ENCODE results near the gene NFAT5.

Gene NFAT5

DNA sequence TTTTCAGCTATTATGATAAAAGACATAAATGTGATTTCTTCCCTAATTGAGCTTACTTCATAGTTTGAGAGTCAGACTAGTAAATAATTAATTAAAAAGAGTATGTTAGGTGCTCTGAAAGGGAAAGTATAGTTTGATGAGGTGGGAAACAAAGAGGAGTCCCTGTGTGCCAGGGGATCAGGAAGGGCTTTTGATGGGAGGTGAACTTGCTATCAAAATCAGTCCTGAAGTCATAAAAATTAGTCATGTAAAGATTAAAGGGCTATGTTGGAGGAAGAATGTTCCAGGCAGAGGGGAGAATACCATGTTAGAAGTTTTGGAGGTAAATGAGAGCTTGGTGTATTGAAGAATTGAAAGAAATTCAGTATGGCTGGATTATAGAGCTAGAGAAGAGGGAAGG, 31.0 kb downstream of the NFAT5 start:
- H3K27ac Mint-ChIP-seq, result no peak overlapping the region
- H3K36me3 Mint-ChIP-seq, result peaks cover 2% of the 10 kb centered on the region
- no peaks in the 10 kb centered on the region for H3K4me1 Mint-ChIP-seq
- H3K9me3 Mint-ChIP-seq, result no peaks in the 10 kb centered on the region
- no peak overlapping the region for H3K4me3 Mint-ChIP-seq
- CTCF ChIA-PET, result no interaction called here
- no peak for DNase-seq
- no peaks in the 10 kb centered on the region for H3K27me3 Mint-ChIP-seq

DNA sequence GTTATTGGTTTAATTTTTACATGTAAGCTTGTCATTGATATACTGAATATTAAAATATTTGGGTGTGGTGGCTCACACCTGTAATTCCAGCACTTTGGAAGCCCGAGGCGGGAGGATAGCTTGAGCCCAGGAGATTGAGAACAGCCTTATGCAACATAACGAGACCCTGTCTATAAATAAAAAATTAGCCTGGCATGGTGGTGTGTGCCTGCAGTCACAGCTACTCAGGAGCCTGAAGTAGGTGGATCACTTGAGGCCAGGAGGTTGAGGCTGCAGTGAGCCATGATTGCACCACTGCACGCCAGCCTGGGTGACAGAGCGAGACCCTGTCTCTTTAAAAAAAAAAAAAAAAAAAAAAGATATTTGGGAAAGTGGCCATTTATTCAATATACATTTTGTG, 32.3 kb downstream of the NFAT5 start:
- CTCF ChIA-PET, result no interaction called here
- DNase-seq, result no peak
- H3K27ac Mint-ChIP-seq, result no peak overlapping the region
- H3K4me1 Mint-ChIP-seq, result no peaks in the 10 kb centered on the region
- no peaks in the 10 kb centered on the region for H3K9me3 Mint-ChIP-seq
- peaks cover 2% of the 10 kb centered on the region for H3K36me3 Mint-ChIP-seq
- H3K27me3 Mint-ChIP-seq, result no peaks in the 10 kb centered on the region
- H3K4me3 Mint-ChIP-seq, result no peak overlapping the region

DNA sequence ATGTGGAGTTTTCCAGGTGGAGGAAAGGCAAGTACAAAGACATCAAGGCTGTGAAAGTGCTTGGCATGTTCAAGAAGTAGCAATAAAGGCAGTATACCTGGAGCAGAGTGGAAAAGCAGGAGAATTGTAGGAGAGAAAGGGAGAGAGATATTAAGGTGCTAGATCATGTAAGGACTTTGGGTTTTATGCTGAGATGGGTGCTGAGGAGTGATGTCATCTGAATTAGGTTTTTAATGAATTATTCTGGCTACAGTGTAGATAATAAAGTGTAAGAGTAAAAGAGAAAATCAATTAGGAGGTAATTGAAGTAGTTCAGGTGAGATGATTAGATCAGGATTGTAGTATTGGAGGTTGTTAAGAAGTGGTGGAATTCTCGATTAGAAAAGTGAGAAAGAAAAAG, 34.0 kb downstream of the NFAT5 start:
- Mint-ChIP-seq H3K36me3 (no peaks in the 10 kb centered on the region), H3K9me3 (no peaks in the 10 kb centered on the region), H3K27me3 (no peaks in the 10 kb centered on the region), H3K27ac (no peak overlapping the region), H3K4me1 (no peaks in the 10 kb centered on the region), H3K4me3 (no peak overlapping the region)
- CTCF ChIA-PET, result no interaction called here
- DNase-seq, result no peak

DNA sequence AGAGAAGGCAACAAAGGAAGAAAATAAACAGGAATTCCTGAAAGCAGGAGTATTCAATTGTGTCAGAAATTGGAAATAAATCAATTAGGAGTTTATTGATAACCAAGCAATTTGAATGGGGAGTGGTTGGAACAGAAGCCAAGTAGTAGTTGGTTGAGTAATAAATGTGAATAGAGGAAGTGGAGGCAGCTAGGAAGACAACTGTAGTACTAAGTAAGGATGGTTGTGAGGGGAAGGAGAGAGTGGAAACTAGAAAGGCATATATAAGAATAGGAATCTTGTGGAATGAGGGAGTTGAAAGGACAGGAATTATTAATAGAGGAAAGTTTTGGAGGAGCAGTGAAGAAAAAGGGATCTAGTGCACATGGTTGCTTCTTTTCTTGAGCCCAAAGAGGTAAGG, 34.4 kb downstream of the NFAT5 start:
- no peaks in the 10 kb centered on the region for H3K36me3 Mint-ChIP-seq
- H3K4me1 Mint-ChIP-seq, result no peaks in the 10 kb centered on the region
- CTCF ChIA-PET, result no interaction called here
- DNase-seq, result no peak
- no peaks in the 10 kb centered on the region for H3K9me3 Mint-ChIP-seq
- H3K27ac Mint-ChIP-seq, result no peak overlapping the region
- no peaks in the 10 kb centered on the region for H3K27me3 Mint-ChIP-seq
- H3K4me3 Mint-ChIP-seq, result no peak overlapping the region

DNA sequence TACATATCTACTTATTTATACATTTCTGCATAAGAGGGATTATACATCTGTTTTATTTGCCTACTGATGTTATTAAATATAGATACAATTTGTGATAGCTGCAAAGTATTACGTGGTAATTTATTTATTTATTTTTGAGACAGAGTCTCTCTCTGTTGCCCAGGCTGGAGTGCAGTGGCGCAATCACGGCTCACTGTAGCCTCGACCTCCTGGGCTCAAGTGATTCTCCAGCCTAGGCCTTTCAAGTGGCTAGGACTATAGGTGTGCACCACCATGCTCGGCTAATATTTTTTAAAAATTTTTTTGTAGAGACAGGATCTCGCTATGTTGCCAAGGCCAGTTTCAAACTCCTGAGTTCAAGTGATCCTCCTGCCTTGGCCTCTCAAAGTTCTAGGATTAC, 35.5 kb downstream of the NFAT5 start:
- Mint-ChIP-seq H3K36me3 (no peaks in the 10 kb centered on the region), H3K4me3 (no peak overlapping the region), H3K27ac (no peak overlapping the region), H3K9me3 (no peaks in the 10 kb centered on the region), H3K4me1 (peaks cover 3% of the 10 kb centered on the region), H3K27me3 (no peaks in the 10 kb centered on the region)
- CTCF ChIA-PET, result no interaction called here
- DNase-seq, result no peak

DNA sequence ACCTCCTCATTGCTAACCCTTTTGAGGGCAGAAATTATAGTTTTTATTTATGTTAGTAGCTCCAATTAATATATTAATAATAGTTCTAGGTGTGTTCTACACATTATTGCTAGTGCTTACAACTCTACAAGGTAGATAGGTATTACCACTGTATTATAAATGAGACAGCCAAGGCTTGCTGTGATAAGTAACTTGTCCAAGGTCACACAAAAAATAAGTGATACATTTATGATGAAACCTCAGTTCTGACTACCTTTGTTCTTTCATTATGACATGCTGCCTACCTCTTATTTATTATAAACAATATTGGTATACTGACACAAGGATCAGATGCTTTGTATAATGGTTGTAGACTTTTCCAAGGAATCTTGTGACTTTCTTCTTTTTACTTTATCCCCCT, 41.2 kb downstream of the NFAT5 start:
- Mint-ChIP-seq H3K4me1 (peaks cover 21% of the 10 kb centered on the region), H3K4me3 (no peak overlapping the region), H3K36me3 (peaks cover 5% of the 10 kb centered on the region), H3K27me3 (no peaks in the 10 kb centered on the region), H3K27ac (no peak overlapping the region), H3K9me3 (no peaks in the 10 kb centered on the region)
- CTCF ChIA-PET, result no interaction called here
- DNase-seq, result no peak

DNA sequence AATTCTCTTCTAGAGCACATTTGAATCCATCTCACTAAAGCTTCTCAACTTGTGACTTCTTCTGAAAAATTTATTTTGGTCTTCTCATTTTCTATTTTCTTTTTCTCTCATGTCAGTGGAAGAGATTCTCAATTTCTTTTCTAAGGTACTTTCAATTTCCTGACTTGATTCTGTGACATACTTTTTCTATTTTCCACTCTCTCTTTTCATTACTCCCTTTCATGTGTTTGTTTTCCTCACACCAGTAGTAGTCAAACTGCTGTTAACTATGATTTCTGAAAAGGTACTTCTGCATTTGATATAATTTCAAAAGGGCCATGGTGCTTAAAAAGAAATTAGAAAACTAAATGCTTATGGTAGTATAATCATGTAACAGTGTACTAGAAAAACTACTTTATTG, 41.9 kb downstream of the NFAT5 start:
- H3K36me3 Mint-ChIP-seq, result peaks cover 5% of the 10 kb centered on the region
- peak overlapping the region; percentile 76 for H3K27ac Mint-ChIP-seq
- H3K27me3 Mint-ChIP-seq, result no peaks in the 10 kb centered on the region
- H3K4me3 Mint-ChIP-seq, result no peak overlapping the region
- no peaks in the 10 kb centered on the region for H3K9me3 Mint-ChIP-seq
- DNase-seq, result no peak
- peaks cover 21% of the 10 kb centered on the region for H3K4me1 Mint-ChIP-seq
- CTCF ChIA-PET, result no interaction called here

DNA sequence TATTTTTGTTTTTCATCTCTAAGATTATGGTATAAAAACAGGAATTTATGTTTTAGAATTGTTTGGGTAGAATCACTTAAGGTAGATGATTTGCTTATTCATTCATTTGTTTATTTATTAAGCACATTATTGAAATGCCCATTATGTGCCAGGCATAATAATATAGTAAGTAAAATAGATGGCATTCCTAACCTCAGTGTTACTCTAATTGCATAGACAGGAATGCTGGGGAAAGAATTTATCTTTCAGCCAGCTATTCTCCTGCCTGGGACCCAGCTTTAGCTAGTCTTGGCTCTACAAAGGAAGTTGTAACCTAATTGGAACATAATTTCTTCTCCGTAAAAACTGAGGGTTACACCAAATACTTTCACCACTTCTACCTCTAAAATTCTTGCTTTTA, 44.6 kb downstream of the NFAT5 start:
- H3K36me3 Mint-ChIP-seq, result peaks cover 7% of the 10 kb centered on the region
- no peak for DNase-seq
- H3K27me3 Mint-ChIP-seq, result no peaks in the 10 kb centered on the region
- H3K4me1 Mint-ChIP-seq, result peaks cover 31% of the 10 kb centered on the region
- no peak overlapping the region for H3K27ac Mint-ChIP-seq
- no peak overlapping the region for H3K4me3 Mint-ChIP-seq
- no peaks in the 10 kb centered on the region for H3K9me3 Mint-ChIP-seq
- CTCF ChIA-PET, result no interaction called here

DNA sequence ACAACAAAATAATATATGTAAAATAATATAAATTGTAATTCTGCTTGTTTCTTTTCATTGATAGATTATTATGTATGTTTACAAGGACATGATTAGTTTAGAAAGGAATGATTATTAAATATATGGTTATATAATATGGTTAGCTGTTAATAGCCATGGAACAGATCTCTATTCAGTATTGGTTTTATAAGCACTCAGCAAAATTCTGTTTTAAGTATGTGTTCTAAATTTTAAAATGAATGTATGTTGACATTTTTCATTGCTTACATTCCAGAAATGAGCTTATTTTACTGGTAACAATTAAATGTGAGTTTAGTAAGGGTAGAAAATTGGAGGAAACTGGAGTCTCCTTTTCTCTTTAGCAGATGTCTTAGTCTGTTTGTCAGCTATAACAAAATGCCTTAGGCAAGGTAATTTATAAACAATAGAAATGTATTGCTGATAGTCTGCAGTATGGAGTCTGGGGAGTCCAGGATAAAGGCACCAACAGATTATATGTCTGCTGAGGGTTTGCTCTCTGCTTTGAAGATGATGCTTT, 45.4 kb downstream of the NFAT5 start:
- no peak overlapping the region for H3K4me3 Mint-ChIP-seq
- H3K36me3 Mint-ChIP-seq, result peaks cover 7% of the 10 kb centered on the region
- H3K4me1 Mint-ChIP-seq, result peaks cover 29% of the 10 kb centered on the region
- no peaks in the 10 kb centered on the region for H3K9me3 Mint-ChIP-seq
- DNase-seq, result no peak
- CTCF ChIA-PET, result no interaction called here
- no peak overlapping the region for H3K27ac Mint-ChIP-seq
- no peaks in the 10 kb centered on the region for H3K27me3 Mint-ChIP-seq

DNA sequence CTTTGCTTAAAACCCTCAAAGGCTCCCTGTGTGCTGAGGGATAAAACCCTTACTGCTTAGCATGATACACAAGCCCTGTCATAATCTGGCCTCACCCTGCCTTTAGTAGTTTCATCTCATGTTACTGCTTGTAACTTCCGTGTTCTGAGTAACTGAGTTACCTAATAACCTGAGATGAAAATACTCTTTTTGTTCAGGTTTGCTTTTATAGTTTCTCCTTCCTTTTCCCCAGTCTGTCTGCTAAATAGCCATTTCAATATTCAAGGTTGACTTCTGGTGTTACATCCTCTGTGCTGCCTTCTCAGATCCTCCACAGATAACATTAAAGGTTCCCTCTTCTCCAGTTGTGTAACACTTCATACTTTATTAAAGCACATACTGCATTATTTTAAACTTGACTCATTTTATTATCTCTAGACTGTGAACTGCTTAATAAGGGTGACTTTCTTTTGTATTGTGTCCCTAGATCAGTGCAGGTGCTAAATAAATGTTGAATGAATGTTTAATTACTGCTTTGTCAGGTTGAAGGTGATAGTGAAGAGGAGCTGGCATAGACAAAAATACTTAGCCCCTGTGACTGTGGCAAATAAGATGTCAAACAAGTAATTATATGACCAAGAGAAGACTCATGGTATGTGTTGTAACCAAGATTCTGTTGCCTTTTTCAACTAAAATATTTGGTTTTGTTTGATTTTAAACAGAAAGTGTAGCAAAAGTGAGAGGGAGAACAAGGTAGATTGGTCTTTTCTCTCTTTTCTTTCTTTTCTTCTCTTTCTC, 47.8 kb downstream of the NFAT5 start:
- CTCF ChIA-PET, result no interaction called here

DNA sequence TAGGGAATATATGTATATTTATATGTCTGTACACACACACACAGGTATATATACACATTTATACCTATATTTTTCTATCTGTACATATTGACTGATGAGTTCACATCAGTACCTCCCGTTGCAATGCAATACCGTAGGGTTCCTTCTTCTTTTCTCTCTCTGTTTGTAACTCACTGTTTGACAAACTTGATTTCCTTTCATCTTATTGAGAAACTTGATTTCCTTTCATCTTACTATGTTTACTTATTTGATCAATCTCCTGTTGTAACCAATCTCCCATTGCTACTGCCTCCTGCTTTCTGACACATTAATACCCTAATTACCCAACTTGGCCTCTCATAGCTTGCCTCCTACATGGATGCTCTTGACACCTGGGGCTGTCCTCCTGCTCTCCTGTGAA, 49.8 kb downstream of the NFAT5 start:
- H3K27me3 Mint-ChIP-seq, result no peaks in the 10 kb centered on the region
- H3K36me3 Mint-ChIP-seq, result peaks cover 3% of the 10 kb centered on the region
- CTCF ChIA-PET, result interaction anchor here (0.6 kb wide), 1 partner anchor 218 kb away, joined by 4 read pairs; no protein-coding TSS in a partner anchor
- H3K9me3 Mint-ChIP-seq, result no peaks in the 10 kb centered on the region
- DNase-seq, result no peak
- H3K4me3 Mint-ChIP-seq, result no peak overlapping the region
- peaks cover 17% of the 10 kb centered on the region for H3K4me1 Mint-ChIP-seq
- H3K27ac Mint-ChIP-seq, result no peak overlapping the region

More for the DNA sequence above, 47.8 kb downstream of the NFAT5 start:
- H3K36me3 Mint-ChIP-seq, result peaks cover 2% of the 10 kb centered on the region
- no peak overlapping the region for H3K4me3 Mint-ChIP-seq
- no peak overlapping the region for H3K27ac Mint-ChIP-seq
- DNase-seq, result no peak
- peaks cover 10% of the 10 kb centered on the region for H3K4me1 Mint-ChIP-seq
- H3K9me3 Mint-ChIP-seq, result no peaks in the 10 kb centered on the region
- H3K27me3 Mint-ChIP-seq, result no peaks in the 10 kb centered on the region

DNA sequence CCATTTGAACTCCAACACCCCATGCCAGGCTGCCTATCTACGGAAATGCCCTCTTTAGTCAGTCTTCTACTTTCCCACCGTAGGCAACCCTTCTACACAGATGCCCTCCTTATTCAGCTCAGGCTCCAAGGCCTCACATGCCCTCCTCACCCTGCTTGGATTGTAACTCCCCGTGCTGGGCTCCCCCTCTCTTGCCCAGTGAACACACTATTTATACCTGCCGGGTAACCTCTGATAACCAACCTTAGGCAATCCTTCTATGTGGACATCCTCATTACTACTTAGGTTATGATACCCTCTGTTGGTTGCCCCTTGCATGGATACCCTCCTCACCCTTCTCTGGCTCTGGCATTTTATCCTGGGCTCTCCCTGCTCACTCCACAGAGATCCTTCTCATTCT, 50.3 kb downstream of the NFAT5 start:
- CTCF ChIA-PET, result no interaction called here
- no peak overlapping the region for H3K27ac Mint-ChIP-seq
- no peak for DNase-seq

DNA sequence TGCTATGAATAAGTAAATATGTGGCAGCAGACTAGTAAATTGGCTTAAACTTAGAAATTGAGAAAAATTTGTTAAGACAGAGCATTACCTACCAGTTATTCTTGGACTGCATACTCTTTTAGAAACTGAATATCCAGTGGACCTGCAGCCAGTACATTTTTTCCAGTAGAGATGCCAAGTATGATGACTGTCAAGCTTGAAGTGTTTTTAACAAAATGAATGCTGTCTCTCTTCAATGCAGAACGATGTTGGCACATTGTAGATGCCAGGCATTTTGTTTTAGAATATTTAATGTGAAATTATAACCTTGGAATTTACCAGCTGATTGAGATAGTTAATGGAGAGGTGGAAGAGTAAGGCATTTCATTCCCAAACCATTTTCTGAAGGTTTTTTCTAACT, 52.5 kb downstream of the NFAT5 start:
- Mint-ChIP-seq H3K27me3 (no peaks in the 10 kb centered on the region), H3K4me1 (peaks cover 11% of the 10 kb centered on the region), H3K9me3 (no peaks in the 10 kb centered on the region), H3K36me3 (peaks cover 3% of the 10 kb centered on the region), H3K27ac (no peak overlapping the region), H3K4me3 (no peak overlapping the region)
- DNase-seq, result no peak
- CTCF ChIA-PET, result interaction anchor here (0.9 kb wide), 1 partner anchor 36 kb away, joined by 3 read pairs; no protein-coding TSS in a partner anchor

More for the DNA sequence above, 50.3 kb downstream of the NFAT5 start:
- H3K4me1 Mint-ChIP-seq, result peaks cover 17% of the 10 kb centered on the region
- H3K9me3 Mint-ChIP-seq, result no peaks in the 10 kb centered on the region
- no peaks in the 10 kb centered on the region for H3K27me3 Mint-ChIP-seq
- H3K36me3 Mint-ChIP-seq, result peaks cover 3% of the 10 kb centered on the region
- no peak overlapping the region for H3K4me3 Mint-ChIP-seq

DNA sequence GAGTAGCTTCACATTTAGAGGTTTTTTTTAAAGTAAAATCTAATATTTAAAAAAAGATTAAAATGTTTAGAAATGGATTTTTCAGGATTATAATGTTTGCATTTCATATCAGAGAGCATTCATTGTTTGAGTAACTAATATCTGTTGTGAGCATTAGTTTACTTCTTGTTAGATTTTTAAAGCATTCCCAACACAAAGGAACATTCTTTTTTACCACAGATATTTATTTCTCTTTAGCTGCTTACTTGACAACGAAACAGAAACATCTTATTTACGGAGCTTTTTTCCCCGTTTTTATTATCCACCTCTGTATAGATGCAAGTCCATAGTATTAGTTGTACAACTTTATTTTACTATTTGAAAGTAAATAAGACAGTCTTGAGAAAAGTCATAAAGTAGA, 53.0 kb downstream of the NFAT5 start:
- H3K36me3 Mint-ChIP-seq, result peaks cover 3% of the 10 kb centered on the region
- no peaks in the 10 kb centered on the region for H3K27me3 Mint-ChIP-seq
- no peak overlapping the region for H3K27ac Mint-ChIP-seq
- H3K4me3 Mint-ChIP-seq, result no peak overlapping the region
- no peaks in the 10 kb centered on the region for H3K9me3 Mint-ChIP-seq
- CTCF ChIA-PET, result interaction anchor here (0.9 kb wide), 2 partner anchors 36 to 279 kb away, joined by 3 read pairs; no protein-coding TSS in a partner anchor
- DNase-seq, result no peak
- H3K4me1 Mint-ChIP-seq, result peaks cover 7% of the 10 kb centered on the region

DNA sequence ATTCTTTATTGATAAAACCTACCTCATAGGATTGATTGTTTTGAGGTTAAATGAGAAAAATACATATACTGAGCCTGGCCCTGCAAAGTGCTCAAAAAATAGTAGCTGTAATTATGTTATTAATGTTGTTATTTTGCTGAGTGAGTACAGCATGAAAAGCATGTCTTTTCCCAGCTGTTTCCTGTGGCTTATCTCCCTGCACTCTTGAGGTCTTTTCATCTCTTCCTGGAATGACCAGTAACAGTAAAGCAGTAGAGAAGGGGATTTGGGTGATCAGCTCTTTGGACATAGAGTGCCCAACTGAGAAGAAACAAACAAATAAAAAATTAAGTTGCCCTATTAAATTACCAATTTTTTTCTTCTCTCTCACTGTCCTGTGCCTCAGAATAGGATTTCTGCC, 53.7 kb downstream of the NFAT5 start:
- no peak overlapping the region for H3K27ac Mint-ChIP-seq
- H3K9me3 Mint-ChIP-seq, result no peaks in the 10 kb centered on the region
- peaks cover 7% of the 10 kb centered on the region for H3K4me1 Mint-ChIP-seq
- H3K4me3 Mint-ChIP-seq, result no peak overlapping the region
- no peak for DNase-seq
- H3K27me3 Mint-ChIP-seq, result no peaks in the 10 kb centered on the region
- peaks cover 7% of the 10 kb centered on the region for H3K36me3 Mint-ChIP-seq
- CTCF ChIA-PET, result interaction anchor here (0.9 kb wide), 1 partner anchor 279 kb away, joined by 3 read pairs; no protein-coding TSS in a partner anchor
